Measurements from ENCODE around the gene PXMP2. TPM values are rescaled to one million over a fixed set of nuclear protein-coding genes. Genes with fewer than 3 reads are reported as not detected.
A peak's percentile ranks its signal among the peaks of the same experiment; 100 is the strongest.

PXMP2 gene
- total and polyA plus RNA-seq, 12 donors, result 17.7 to 75.6 (median 46.7) TPM

GRCh38 chr12:132677492-132677891, 9.9 kb upstream of the PXMP2 start:
- no peak for DNase-seq
- WGBS, 2 donors, result 94% methylated on average over 9 of the region's 9 CpGs
- ATAC-seq, result no peak
- no peak for TF ChIP-seq CTCF (IDR thresholded peaks at IDR 0.05)
- intact Hi-C loops (cut with DNase I), result no loop called here
- Histone ChIP-seq H3K4me3 (no peak overlapping the region), H3K27me3 (no peaks in the 10 kb centered on the region), H3K9me3 (no peaks in the 10 kb centered on the region), H3K27ac (no peak overlapping the region), H3K4me1 (no peaks in the 10 kb centered on the region), H3K36me3 (peaks cover 0 to 79% (median 27%) of the 10 kb centered on the region in 9 donors)

DNA sequence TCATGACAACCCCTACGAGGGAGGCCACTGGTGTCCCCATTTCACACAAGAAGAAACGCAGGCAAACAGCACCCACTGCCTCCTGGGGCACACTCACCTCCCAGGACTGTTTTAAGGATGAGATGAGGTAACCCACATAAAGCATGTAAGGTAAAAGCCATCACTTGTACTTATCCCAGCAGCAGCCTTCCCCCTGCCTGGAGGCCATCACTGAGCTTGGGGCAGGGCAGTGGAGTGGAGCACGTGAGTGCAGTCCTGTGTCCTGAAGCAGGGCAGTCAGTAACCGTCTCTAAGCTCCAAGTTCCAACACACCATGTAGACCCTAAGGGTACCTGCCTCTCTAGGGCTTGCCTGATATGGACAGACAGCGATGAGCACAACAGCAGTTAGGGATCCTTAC, 2.0 kb upstream of the PXMP2 start:
- no peak overlapping the region for H3K4me3 ChIP-seq
- DNase-seq (no peak), ATAC-seq (no peak)
- no peak overlapping the region for H3K27ac ChIP-seq
- intact Hi-C loops (cut with DNase I), result no loop called here
- H3K9me3 ChIP-seq, result no peaks in the 10 kb centered on the region
- no peaks in the 10 kb centered on the region for H3K27me3 ChIP-seq
- WGBS, 2 donors, result 66 to 71% methylated on average over 5 of the region's 5 CpGs
- TF ChIP-seq CTCF (IDR thresholded peaks at IDR 0.05), result no peak
- H3K36me3 ChIP-seq, result no peaks in the 10 kb centered on the region
- peaks cover 3 to 17% (median 11%) of the 10 kb centered on the region in 9 donors for H3K4me1 ChIP-seq

GRCh38 chr12:132686825-132687210, 569 bp upstream of the PXMP2 start:
- peaks cover 3 to 17% (median 11%) of the 10 kb centered on the region in 9 donors for H3K4me1 ChIP-seq
- DNase-seq (no peak), ATAC-seq (peak in 2 of 8 donors; percentile 46 to 48)
- 1% methylated on average over 44 to 55 of the region's 55 CpGs for WGBS, 2 donors
- no peaks in the 10 kb centered on the region for H3K9me3 ChIP-seq
- H3K27ac ChIP-seq, result peak overlapping the region; percentile 5 to 88 (median 62)
- TF ChIP-seq CTCF (IDR thresholded peaks at IDR 0.05), result no peak
- no peaks in the 10 kb centered on the region for H3K36me3 ChIP-seq
- H3K4me3 ChIP-seq, result peak overlapping the region; percentile 56 to 99 (median 69)
- no peaks in the 10 kb centered on the region for H3K27me3 ChIP-seq
- intact Hi-C loops (cut with DNase I), result no loop called here

- ATAC-seq (peak in 1 of 8 donors; percentile 27), DNase-seq (no peak)
- Histone ChIP-seq H3K4me1 (peaks cover 3 to 17% (median 11%) of the 10 kb centered on the region in 9 donors), H3K27ac (peak overlapping the region in 3 of 10 donors; percentile 29 to 44 (median 41)), H3K36me3 (no peaks in the 10 kb centered on the region), H3K9me3 (no peaks in the 10 kb centered on the region), H3K4me3 (peak overlapping the region in 7 of 10 donors; percentile 13 to 30 (median 17)), H3K27me3 (no peaks in the 10 kb centered on the region)
- no peak for TF ChIP-seq CTCF (IDR thresholded peaks at IDR 0.05)
- intact Hi-C loops (cut with DNase I), result no loop called here
- 58 to 59% methylated on average over 18 of the region's 18 CpGs for WGBS, 2 donors
Observed at GRCh38 chr12:132689227-132689626, 1.8 kb downstream of the PXMP2 start.
